Measurements from ENCODE around the gene PFKP.
A peak's percentile ranks its signal among the peaks of the same experiment; 100 is the strongest.

PFKP gene

DNA sequence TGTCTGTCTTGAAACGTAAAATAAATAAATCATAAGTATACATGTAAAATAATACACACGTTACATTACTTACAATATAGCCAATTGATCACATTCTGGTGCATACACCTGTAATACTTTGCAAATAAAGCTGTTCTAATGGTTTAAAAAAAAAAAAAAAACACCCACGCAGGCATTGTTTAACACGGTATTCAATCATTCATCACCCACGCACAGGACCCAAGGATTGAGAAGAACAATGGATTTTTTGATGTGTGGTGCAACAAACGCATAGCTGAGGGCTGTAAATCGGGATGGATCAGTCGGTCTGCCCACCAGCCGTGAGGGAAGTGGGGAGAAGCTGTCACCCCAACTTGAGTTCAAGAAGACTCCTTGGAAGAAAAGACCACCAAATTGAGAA is 96.5 kb downstream of the PFKP start:
- no peak overlapping the region for H3K4me3 ChIP-seq (ENCODE audit: low read depth, low read length)
- TF ChIP-seq, protein P1, sequence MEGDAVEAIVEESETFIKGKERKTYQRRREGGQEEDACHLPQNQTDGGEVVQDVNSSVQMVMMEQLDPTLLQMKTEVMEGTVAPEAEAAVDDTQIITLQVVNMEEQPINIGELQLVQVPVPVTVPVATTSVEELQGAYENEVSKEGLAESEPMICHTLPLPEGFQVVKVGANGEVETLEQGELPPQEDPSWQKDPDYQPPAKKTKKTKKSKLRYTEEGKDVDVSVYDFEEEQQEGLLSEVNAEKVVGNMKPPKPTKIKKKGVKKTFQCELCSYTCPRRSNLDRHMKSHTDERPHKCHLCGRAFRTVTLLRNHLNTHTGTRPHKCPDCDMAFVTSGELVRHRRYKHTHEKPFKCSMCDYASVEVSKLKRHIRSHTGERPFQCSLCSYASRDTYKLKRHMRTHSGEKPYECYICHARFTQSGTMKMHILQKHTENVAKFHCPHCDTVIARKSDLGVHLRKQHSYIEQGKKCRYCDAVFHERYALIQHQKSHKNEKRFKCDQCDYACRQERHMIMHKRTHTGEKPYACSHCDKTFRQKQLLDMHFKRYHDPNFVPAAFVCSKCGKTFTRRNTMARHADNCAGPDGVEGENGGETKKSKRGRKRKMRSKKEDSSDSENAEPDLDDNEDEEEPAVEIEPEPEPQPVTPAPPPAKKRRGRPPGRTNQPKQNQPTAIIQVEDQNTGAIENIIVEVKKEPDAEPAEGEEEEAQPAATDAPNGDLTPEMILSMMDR (IDR thresholded peaks at IDR 0.05; ENCODE audit: low read depth, low read length), result no peak

DNA sequence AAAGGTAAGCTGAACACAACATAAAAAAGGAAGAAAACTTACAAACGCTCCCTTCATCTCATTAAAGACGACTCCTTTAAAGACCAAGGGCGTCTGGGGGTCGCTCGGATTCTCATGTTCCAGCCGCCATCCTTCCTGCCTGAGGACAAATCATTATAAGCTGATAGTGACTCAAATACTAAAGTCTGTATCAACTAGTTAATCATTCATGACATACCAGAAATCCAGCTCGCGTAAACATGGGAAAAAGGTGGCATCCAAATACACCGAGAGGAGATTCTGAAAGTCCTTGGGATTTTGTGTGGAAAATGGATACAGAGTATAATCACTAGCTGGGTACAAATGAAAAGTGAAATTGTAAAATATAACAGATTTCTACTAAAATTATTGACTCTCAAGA is 97.8 kb downstream of the PFKP start:
- TF ChIP-seq, protein P1 (IDR thresholded peaks at IDR 0.05; ENCODE audit: low read depth, low read length), result no peak

DNA sequence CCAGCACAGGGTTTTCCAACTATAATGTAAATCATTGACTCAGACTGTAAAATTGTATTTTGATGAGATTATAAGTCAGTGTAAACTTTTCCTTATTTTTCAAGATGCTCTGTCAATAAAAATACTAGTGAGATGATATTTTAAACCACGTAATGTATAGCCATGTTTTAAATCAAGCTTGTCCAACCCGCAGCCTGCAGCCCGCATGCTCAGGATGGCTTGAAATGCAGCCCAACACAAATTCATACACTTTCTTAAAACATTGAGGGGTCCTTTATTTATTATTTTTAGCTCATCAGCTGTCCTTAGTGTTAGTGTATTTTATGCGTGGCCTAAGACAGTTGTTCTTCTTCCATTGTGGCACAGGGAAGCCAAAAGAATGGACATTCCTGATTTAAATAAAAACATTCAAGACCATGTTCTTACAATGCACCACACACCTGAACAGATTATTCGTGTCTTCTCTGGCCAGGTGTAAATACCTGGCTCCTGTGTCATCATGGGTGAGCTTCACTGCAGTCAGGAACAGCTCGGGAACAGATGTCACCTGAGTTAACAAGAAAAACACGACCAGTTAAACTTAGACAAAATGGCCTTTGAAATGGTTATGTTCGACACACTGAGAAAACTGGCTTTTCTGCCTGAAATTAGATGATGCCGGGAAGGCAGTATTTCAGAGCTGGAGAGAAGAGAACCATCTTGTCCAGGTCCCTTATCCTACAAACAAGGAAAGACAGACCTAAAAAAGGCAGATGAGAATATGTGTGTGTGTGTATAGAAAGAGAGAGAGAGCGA is 99.3 kb downstream of the PFKP start:
- no peak overlapping the region for H3K4me3 ChIP-seq (ENCODE audit: low read depth, low read length)
- TF ChIP-seq, protein P1 (IDR thresholded peaks at IDR 0.05; ENCODE audit: low read depth, low read length), result no peak

More for the DNA sequence above, 97.8 kb downstream of the PFKP start:
- H3K4me3 ChIP-seq (ENCODE audit: low read depth, low read length), result no peak overlapping the region

DNA sequence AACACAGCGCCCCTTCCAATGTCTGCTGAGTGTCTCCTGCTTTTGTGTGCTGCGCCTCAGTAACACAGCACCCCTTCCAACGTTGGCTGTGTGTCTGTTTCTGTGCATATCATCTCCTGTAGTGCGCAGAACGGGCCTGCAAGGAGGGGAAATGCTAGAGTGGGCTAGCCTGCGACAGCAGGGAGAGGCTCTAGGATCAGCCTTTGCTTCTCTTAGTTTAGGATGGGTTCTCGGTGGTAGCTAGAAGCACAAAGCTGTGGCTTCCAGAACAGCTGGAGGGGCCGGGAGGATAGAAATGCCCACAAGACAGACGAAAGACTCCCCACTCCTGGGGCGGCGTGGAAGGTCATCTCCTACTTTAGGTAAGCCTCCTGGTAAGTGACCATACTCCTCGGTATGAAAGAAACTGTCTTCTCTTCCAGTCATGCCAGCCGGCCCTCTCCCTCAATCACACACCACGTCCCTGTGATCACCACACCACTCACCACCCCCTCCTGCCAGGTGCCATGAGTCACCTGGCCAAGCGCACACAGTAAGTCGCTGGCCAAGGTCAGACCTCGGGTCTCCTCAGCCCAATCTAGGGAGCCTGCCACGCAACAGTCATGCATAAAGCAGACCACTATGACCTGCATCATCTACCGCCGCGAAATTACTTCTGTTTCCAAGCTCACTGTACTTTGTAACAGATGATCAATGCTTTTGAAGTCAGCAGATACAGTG is 100.4 kb downstream of the PFKP start:
- no peak overlapping the region for H3K4me3 ChIP-seq (ENCODE audit: low read depth, low read length)
- TF ChIP-seq, protein P1 (IDR thresholded peaks at IDR 0.05; ENCODE audit: low read depth, low read length), result no peak

DNA sequence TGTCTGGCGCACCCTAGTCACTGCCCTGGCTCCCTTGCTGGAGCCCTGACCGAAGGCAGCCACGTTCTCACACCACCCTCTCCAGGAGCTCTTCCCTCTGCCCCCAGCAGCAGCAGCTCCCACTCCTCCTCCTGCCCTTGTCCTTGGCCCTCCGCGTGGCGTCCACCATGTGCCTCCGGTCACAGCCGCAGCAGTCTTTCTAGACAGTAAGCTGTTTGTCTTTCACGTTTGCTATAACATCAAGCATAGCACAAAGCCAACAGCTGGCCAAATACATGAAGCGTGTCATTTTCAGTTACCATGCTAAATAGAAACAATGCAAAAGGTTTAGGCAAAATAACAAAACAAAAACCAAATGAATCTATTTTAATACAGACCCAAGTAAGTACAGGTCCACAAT is 101.9 kb downstream of the PFKP start:
- TF ChIP-seq, protein P1 (IDR thresholded peaks at IDR 0.05; ENCODE audit: low read depth, low read length), result no peak
- no peak overlapping the region for H3K4me3 ChIP-seq (ENCODE audit: low read depth, low read length)

DNA sequence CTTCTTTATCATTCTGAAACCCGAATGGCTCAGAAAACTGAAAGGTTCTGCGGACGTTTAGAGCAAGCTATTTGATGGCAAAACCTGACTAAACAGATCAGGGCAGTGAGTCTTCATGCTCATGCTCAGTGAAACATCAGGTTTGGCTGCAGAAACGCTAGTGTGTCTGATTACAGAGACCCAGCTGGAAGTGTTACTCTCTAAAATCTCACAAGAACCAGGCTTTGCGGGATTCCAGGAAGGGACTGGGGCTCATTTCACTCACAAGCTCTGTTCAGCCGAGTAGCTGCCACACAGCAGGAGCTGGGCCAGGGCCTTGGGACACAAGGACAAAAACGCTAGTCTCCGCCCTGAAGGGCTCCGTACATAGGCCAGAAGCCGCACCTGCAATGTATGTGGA is 102.3 kb downstream of the PFKP start:
- TF ChIP-seq, protein P1 (IDR thresholded peaks at IDR 0.05; ENCODE audit: low read depth, low read length), result no peak
- no peak overlapping the region for H3K4me3 ChIP-seq (ENCODE audit: low read depth, low read length)

DNA sequence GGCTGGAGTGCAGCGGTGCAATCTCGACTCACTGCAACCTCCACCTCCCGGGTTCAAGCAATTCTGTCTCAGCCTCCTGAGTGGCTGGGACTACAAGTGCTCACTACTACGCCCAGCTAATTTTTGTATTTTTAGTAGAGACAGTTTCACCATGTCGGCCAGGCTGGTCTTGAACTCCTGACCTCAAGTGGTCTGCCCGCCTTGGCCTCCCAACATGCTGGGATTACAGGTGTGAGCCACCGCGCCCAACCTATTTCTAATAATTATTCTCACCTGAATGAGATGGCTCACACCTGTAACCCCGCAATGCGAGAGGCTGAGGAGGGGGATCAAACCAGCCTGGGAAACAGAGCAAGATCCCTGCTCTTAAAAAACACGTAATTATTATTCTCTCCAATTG is 104.1 kb downstream of the PFKP start:
- H3K4me3 ChIP-seq (ENCODE audit: low read depth, low read length), result peak overlapping the region; percentile 91

All from WI38 (cell line).